HuH-7 (cell line): ENCODE measurements around the gene ZBED2.
"Not testable (repeated sequence)": the region's sequence is repeated elsewhere in the genome, so short reads cannot be mapped to it uniquely, and the experiment has no call there.

Source experiments
- DNase-seq: peaks from one replicate; pipeline ENCODE4 v3.0.0; 2011; ENCODE audit warnings: low spot score

The ZBED2 gene

DNA sequence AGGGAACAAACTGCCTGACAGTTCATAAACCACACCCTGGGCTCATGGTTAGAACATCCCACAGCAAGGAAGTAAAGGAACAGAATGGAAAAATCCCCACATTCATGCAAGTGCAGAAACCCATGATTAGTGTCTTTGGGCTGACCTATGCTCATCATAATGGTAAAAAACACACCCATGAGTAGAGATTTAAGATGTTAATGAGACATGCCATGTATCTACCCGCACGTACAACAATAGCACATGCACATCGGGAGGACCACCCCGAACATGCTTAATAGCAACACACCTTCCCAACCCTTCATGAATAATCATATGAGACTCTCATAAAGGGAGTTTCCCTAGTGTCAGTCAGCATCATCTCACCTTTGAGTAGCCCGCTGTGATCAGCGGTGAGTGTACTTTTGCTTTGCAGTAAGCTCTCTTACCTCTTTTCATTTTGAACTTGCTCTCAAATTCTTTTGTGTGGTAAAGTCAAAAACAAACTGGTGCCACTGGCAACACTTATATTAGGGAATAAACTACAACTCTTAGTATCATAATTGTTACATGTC lies 23.2 kb downstream of the ZBED2 start:
- DNase-seq: no peak

DNA sequence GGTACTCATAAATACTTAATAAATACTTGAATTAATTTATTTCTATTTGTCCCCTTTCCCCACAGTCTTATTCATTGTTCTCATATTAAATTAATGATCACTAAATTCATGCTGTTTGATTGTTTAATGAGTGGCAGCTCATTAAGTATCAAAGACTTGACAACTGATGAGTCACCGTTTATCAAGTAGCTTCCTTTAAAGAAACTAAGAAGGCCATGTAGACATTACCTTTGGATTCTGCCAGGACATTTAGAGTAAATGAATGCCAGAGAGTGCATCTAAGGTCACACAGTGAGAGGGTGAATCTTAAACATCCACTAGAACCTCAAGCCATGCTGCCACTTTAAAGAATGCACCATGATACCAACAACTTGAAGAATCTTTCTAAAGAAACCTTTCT lies 23.9 kb downstream of the ZBED2 start:
- no peak for DNase-seq

DNA sequence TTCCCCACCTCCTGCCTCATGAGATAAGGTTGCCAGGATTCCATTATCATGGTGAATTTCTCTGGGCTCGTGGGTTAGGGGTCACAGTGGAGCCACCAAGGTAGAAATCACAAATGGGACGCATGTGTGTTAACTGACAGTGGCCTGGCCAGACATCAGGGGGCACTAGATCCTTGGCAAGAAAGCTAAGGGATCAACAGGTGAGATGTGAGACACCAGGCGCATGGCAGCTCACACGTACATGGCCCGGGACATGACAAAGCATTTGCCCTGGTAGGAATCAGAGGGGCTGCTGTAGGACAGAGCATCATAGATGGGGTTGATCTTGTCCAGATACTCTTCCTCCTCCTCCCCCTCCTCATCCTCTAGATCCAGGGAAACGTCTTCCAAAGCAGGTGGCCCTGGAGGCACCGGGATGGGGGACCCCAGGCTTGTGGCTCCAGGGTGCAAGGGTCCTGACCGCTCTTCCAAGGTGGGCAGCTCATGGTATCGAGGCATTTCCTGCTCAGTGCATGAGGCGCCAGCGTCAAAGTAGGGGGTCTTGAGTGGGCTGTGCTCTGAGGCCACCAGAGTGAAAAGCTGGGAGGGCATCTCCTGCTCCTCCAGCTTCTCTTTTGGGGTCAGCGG lies 24.6 kb downstream of the ZBED2 start:
- DNase-seq: no peak

DNA sequence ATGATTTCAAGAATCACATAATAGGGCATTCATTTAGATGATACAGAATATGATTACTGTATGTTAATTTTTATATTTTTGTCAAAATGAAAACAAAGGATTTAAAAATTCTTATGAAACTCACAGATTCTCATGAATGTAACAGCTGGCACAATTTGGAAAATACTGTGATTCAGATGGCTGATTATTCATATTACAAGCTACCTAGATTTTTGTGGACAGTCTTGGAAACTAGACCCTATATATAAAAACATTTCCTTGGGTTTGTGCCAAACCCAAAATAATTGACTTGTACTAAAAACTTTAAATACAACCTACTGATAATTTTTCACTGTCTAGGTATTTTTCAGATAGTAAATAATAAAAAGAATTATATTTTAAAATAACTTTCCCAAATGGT lies 26.2 kb downstream of the ZBED2 start:
- no peak for DNase-seq

DNA sequence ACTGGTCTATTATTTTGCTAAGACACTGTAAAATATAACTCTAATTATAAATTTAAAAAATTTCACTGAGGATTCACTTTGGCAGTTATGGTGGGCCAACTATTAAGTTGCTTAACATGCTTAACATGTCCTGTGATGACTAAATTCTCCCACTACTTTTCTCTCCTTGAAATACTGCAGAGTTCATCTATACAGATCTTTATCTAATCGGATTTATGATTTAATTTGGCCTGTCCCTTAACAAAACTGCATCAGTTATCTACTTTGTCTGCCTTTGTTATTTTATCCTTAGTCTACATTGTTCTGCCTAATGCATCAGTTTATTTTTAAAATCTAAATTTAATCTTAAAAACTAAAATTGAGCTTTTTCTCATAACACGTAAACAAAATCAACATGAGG lies 26.8 kb downstream of the ZBED2 start:
- DNase-seq: no peak

DNA sequence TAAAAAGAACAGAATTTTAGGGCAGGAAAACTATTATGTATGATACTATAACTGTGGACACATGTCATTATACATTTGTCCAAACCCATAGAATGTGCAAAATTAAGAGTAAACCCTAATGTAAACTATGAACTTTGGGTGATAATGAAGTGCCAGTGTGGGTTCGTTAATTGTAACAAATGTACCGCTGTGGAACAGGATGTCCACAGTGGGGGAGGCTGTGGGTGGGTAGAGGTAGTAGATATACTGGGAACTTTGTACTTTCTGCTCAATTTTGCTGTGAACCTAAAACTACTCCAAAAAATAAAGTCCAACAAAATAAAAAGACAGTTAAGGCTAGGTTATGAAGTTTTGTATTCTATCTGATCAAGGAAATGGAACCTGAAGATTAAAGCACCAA lies 28.3 kb downstream of the ZBED2 start:
- DNase-seq: no peak

DNA sequence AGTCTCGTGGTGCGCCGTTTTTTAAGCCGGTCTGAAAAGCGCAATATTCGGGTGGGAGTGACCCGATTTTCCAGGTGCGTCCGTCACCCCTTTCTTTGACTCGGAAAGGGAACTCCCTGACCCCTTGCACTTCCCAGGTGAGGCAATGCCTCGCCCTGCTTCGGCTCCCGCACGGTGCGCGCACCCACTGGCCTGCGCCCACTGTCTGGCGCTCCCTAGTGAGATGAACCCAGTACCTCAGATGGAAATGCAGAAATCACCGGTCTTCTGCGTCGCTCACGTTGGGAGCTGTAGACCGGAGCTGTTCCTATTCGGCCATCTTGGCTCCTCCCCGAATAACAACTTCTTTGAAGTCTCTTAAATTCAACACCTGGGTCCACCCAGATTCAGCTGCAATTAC lies 33.2 kb downstream of the ZBED2 start:
- DNase-seq: not testable (repeated sequence)

DNA sequence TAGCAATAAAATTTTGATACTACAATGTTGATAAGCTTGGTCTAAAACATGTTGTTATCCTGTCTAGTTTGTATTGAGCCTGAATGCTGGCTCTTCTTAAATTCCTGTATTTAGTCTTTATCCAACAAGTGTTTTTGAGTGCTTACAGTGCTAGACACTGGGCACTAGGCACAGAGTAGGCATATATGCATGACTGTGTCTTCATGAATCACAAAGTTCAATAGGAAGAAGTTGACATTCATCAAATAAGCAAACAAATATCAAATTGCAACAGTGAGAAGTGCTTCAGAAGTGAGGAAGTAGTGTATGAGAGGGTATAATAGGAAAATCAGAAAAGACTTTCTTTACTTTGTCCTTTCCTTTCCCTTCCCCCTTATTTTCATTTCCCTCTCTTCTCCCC lies 46.4 kb downstream of the ZBED2 start:
- no peak for DNase-seq

DNA sequence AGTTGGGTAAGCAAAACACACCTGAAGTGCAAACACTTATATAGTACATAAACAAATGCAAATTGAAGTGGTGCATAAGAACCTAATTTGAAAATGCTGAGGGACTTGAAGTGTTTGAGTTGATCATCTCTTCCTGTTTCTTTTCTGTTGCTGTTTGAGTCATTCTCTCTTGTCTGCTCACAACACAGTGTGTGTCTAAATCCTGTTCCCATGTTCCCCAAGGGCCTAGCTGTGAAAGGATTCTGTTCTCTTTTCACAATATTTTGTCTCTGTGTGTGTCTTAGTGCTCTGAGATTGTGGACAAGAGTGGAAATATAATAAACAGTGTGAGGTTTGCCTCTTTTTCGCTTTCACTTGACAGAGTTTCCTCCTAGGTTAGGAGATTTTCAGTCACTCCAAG lies 47.1 kb downstream of the ZBED2 start:
- no peak for DNase-seq

DNA sequence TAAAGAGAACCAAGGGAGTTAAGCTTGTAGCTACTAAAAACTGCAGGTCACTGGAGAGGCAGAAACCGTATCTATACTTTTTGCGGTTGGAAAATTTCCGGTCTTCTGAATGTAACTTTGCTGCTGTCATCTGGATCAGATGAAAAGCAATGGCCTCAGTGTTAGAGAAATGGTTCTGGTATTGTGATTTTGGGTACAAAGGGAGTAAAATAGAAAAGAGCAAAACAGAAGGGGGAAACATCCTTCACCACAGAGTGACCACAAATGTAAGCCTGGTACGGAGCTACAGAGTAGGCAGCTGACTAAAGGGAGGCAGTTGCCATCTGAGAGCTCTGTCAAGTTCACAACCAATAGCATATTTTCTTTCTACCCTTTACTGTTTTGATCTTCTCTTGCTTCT lies 47.5 kb downstream of the ZBED2 start:
- DNase-seq: no peak

DNA sequence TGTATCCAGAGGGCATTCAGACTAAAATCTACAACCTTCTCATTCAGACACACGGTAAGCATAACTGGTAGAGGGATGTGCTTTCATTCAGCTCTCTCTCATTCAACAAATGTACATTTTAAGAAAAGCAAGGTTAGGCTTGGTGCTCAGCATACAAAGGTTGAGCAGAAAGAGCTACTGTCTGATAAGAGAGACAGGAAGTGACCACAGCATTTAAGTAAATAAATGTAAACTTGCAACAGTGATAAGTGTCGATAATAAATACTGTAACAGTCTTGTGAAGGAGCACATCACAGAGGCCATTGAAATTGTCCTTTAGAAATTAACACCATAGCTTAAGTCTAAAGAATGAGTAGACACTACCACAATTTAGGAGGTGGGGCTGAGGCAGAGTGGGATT lies 49.8 kb downstream of the ZBED2 start:
- no peak for DNase-seq
